GM19328 (cell line): ENCODE data around the gene RELB.

Source experiments
- ATAC-seq: cut with Tn5 transposase; IDR thresholded peaks from one replicate; pipeline ENCODE4 v1.9.1; 2021; ENCODE audit warnings: mild to moderate bottlenecking, moderate library complexity; ENCODE audit not compliant: unreplicated experiment

RELB gene

GRCh38 chr19:45078390-45079062 is 77.3 kb downstream of the RELB start:
- ATAC-seq, result no peak

GRCh38 chr19:45079063-45079910 is 78.0 kb downstream of the RELB start, which contains the start of gene GEMIN7:
Gene GEMIN7, plus strand, starts transcription at chr19:45079260. Its CDS starts 10,855 bp downstream, at chr19:45090115.
- ATAC-seq, result no peak

GRCh38 chr19:45079911-45080370 is 78.7 kb downstream of the RELB start:
- no peak for ATAC-seq

- no peak for ATAC-seq
These were observed 80.9 kb downstream of the RELB start for GRCh38 chr19:45082170-45082569.

GRCh38 chr19:45086480-45086879 is 85.2 kb downstream of the RELB start:
- ATAC-seq, result no peak

GRCh38 chr19:45087531-45087930 is 86.3 kb downstream of the RELB start:
- ATAC-seq, result no peak
